Measurements from ENCODE around the gene MFAP4.

The MFAP4 gene

DNA sequence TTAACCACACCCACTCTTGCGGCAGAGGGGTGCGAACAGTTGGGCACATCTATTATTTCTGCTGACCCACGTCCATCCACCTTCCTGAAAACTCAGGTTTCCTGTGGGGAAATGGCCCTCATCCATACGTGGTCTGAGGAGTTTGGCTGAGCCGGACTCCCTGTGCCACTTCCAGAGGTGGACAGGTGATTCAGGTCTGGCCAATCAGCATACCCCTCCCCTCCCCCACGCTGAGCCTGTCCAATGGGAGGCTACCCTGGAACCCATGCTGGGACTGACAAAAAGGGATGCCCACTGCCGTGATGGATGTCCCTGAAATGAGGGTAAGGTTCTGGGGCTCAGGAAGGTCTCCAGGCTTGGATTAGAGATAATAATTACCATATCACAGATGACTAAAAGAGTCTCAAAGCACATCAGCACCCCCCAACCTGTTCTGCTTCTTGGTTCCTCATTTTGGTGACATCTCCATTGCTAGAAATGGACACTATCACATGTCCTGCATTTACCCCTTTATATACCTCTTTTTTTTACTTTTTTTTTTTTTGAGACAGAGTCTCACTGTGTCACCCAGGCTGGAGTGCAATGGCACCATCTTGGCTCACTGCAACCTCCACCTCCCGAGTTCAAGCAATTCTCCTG is 14.0 kb downstream of the MFAP4 start:
- Histone ChIP-seq H3K9me3 (ENCODE audit: low read depth, low read length) (no peaks in the 10 kb centered on the region), H3K36me3 (ENCODE audit: insufficient read depth, low read length) (no peaks in the 10 kb centered on the region), H3K9ac (ENCODE audit: insufficient read length) (no peak overlapping the region), H3K4me3 (no peak overlapping the region), H3K27ac (no peak overlapping the region)
- TF ChIP-seq FOXP2 (optimal IDR thresholded peaks at IDR 0.05; ENCODE audit: control extremely low read depth, extremely low read length, insufficient read depth) (no peak), POLR2AphosphoS5 (IDR thresholded peaks at IDR 0.05; ENCODE audit: borderline replicate concordance, low read depth, low read length) (no peak), EZH2 (IDR thresholded peaks at IDR 0.05) (no peak)
- DNase-seq (ENCODE audit: low read depth, low spot score) = no peak

DNA sequence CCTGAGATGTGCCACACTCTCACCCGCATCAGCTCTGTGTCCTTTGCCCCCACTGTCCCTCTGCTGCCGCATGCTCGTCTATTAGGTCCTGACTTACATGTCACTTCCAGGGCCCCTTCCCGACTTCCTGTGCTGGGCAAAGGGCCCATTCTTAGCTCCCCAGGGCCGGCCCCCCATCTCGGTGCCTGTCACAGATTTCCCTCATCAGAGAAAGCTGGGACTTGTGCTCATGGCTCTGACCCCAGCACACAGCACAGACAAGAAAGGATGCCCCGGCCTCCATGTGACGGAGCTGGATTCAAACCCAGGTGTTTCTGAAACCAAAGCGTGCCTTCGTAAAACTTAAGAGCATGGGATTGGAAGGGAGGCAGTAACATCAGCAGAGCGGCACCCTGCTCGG is 14.6 kb downstream of the MFAP4 start:
- TF ChIP-seq POLR2AphosphoS5 (IDR thresholded peaks at IDR 0.05; ENCODE audit: borderline replicate concordance, low read depth, low read length) = no peak
- TF ChIP-seq FOXP2 (optimal IDR thresholded peaks at IDR 0.05; ENCODE audit: control extremely low read depth, extremely low read length, insufficient read depth) = no peak
- no peak overlapping the region for H3K4me3 ChIP-seq
- H3K9ac ChIP-seq (ENCODE audit: insufficient read length) = no peak overlapping the region
- no peak overlapping the region for H3K27ac ChIP-seq
- no peaks in the 10 kb centered on the region for H3K9me3 ChIP-seq (ENCODE audit: low read depth, low read length)
- no peak for DNase-seq (ENCODE audit: low read depth, low spot score)
- no peaks in the 10 kb centered on the region for H3K36me3 ChIP-seq (ENCODE audit: insufficient read depth, low read length)

GRCh38 chr17:19372011-19372370 is 15.0 kb downstream of the MFAP4 start:
- Histone ChIP-seq H3K4me3 (no peak overlapping the region), H3K36me3 (ENCODE audit: insufficient read depth, low read length) (no peaks in the 10 kb centered on the region), H3K9me3 (ENCODE audit: low read depth, low read length) (no peaks in the 10 kb centered on the region), H3K9ac (ENCODE audit: insufficient read length) (no peak overlapping the region), H3K27ac (no peak overlapping the region)
- no peak for TF ChIP-seq FOXP2 (optimal IDR thresholded peaks at IDR 0.05; ENCODE audit: control extremely low read depth, extremely low read length, insufficient read depth)
- no peak for TF ChIP-seq POLR2AphosphoS5 (IDR thresholded peaks at IDR 0.05; ENCODE audit: borderline replicate concordance, low read depth, low read length)
- no peak for TF ChIP-seq EZH2 (IDR thresholded peaks at IDR 0.05)
- no peak for DNase-seq (ENCODE audit: low read depth, low spot score)

DNA sequence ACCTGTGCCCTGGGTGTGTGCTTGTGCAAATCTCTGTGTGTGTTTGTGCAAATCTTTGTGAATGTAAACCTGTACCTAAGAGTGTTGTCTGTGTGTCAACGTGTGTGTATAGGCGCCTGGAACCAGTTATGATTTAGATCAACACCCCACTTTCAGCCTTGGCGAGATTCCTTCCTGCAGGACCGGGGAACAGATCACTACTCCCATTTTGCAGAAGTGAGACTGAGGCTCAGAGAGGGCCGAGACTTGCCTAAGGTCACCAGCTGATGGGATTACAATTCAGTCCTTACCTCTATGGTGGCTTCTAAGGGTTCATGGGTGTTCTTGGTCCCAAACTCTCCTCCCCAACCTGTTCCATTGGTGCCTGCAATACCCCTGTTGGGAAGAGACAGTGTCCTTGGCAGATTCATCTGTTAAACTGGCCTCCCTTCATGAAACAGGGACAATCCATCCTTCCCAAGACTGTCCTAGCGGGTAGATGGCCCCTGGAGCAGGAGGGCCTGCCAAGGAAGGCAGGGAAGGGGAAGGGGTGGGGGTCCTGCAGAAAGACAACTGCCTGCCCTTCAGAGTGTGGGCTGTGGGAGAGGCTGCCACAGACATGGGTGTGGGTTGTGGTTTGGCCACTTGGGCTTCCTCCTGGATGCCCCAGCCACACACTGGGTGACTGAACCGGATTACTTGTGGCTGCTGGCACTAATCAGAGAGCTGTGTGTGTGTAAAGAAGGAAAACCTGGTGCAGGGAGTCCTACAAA is 15.6 kb downstream of the MFAP4 start:
- no peaks in the 10 kb centered on the region for H3K36me3 ChIP-seq (ENCODE audit: insufficient read depth, low read length)
- H3K4me3 ChIP-seq = no peak overlapping the region
- no peak overlapping the region for H3K9ac ChIP-seq (ENCODE audit: insufficient read length)
- no peak for TF ChIP-seq EZH2 (IDR thresholded peaks at IDR 0.05)
- no peak for TF ChIP-seq FOXP2 (optimal IDR thresholded peaks at IDR 0.05; ENCODE audit: control extremely low read depth, extremely low read length, insufficient read depth)
- TF ChIP-seq POLR2AphosphoS5 (IDR thresholded peaks at IDR 0.05; ENCODE audit: borderline replicate concordance, low read depth, low read length) = no peak
- H3K27ac ChIP-seq = no peak overlapping the region
- no peaks in the 10 kb centered on the region for H3K9me3 ChIP-seq (ENCODE audit: low read depth, low read length)
- DNase-seq (ENCODE audit: low read depth, low spot score) = no peak

- Histone ChIP-seq H3K27ac (no peak overlapping the region), H3K9ac (ENCODE audit: insufficient read length) (no peak overlapping the region), H3K4me3 (no peak overlapping the region), H3K9me3 (ENCODE audit: low read depth, low read length) (no peaks in the 10 kb centered on the region), H3K36me3 (ENCODE audit: insufficient read depth, low read length) (no peaks in the 10 kb centered on the region)
- TF ChIP-seq EZH2 (IDR thresholded peaks at IDR 0.05) = no peak
- TF ChIP-seq POLR2AphosphoS5 (IDR thresholded peaks at IDR 0.05; ENCODE audit: borderline replicate concordance, low read depth, low read length) = no peak
- TF ChIP-seq FOXP2 (optimal IDR thresholded peaks at IDR 0.05; ENCODE audit: control extremely low read depth, extremely low read length, insufficient read depth) = no peak
- DNase-seq (ENCODE audit: low read depth, low spot score) = no peak
Measured at GRCh38 chr17:19370493-19370960, 16.5 kb downstream of the MFAP4 start.

GRCh38 chr17:19369846-19370492 is 17.0 kb downstream of the MFAP4 start:
- no peak overlapping the region for H3K27ac ChIP-seq
- H3K4me3 ChIP-seq = no peak overlapping the region
- no peak for DNase-seq (ENCODE audit: low read depth, low spot score)
- no peaks in the 10 kb centered on the region for H3K36me3 ChIP-seq (ENCODE audit: insufficient read depth, low read length)
- no peak for TF ChIP-seq FOXP2 (optimal IDR thresholded peaks at IDR 0.05; ENCODE audit: control extremely low read depth, extremely low read length, insufficient read depth)
- TF ChIP-seq EZH2 (IDR thresholded peaks at IDR 0.05) = no peak
- no peak for TF ChIP-seq POLR2AphosphoS5 (IDR thresholded peaks at IDR 0.05; ENCODE audit: borderline replicate concordance, low read depth, low read length)
- no peak overlapping the region for H3K9ac ChIP-seq (ENCODE audit: insufficient read length)
- H3K9me3 ChIP-seq (ENCODE audit: low read depth, low read length) = no peaks in the 10 kb centered on the region

DNA sequence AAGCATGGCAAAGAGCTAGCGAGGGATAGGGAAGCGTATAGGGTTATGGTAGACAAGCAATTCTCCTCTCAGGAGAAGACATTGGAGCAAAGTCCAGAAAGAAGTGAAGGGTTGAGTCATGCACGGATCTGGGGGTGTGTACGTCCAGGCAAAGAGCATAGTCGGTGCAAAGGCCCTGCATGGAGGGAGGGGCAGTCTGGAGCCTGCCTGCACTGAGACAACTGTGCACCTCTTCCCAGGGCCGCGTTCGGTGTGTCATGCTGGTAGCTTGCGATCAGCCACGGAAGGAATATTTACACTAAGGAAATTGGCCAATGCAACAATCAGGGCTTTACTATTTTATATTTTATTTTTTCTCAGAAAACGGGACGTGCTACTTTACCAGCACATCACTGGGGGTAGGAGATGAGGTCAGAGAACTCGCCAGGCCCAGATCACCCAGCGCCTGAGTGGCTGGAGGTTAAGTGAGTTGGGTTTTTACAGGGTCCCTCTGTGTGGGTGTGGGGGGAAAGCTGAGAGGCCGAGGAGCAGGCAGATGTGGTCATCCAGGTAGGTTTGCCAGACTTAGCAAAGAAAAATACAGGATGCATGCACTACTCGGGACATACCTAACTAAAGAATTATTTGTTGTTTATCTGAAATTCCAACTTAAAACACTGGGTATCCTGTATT is 17.7 kb downstream of the MFAP4 start:
- H3K36me3 ChIP-seq (ENCODE audit: insufficient read depth, low read length) = no peaks in the 10 kb centered on the region
- no peak overlapping the region for H3K4me3 ChIP-seq
- DNase-seq (ENCODE audit: low read depth, low spot score) = no peak
- H3K9me3 ChIP-seq (ENCODE audit: low read depth, low read length) = no peaks in the 10 kb centered on the region
- TF ChIP-seq EZH2 (IDR thresholded peaks at IDR 0.05) (no peak), POLR2AphosphoS5 (IDR thresholded peaks at IDR 0.05; ENCODE audit: borderline replicate concordance, low read depth, low read length) (no peak), FOXP2 (optimal IDR thresholded peaks at IDR 0.05; ENCODE audit: control extremely low read depth, extremely low read length, insufficient read depth) (no peak)
- no peak overlapping the region for H3K27ac ChIP-seq
- H3K9ac ChIP-seq (ENCODE audit: insufficient read length) = no peak overlapping the region

- TF ChIP-seq POLR2AphosphoS5 (IDR thresholded peaks at IDR 0.05; ENCODE audit: borderline replicate concordance, low read depth, low read length) (no peak), FOXP2 (optimal IDR thresholded peaks at IDR 0.05; ENCODE audit: control extremely low read depth, extremely low read length, insufficient read depth) (no peak), EZH2 (IDR thresholded peaks at IDR 0.05) (no peak)
- Histone ChIP-seq H3K4me3 (no peak overlapping the region), H3K27ac (no peak overlapping the region), H3K9me3 (ENCODE audit: low read depth, low read length) (no peaks in the 10 kb centered on the region), H3K9ac (ENCODE audit: insufficient read length) (no peak overlapping the region), H3K36me3 (ENCODE audit: insufficient read depth, low read length) (no peaks in the 10 kb centered on the region)
- no peak for DNase-seq (ENCODE audit: low read depth, low spot score)
Measured at GRCh38 chr17:19368229-19368628, 18.8 kb downstream of the MFAP4 start.
